HepG2 (cell line): ENCODE data around the gene ANAPC16. TPM values are rescaled to one million over a fixed set of nuclear protein-coding genes. Genes with fewer than 3 reads are reported as not detected.

Source experiments
- ARID2 ChIP-seq: sonication (generic); formaldehyde crosslinking; IDR thresholded peaks from 2 replicates; pipeline ENCODE4 v1.8.1; 2022; ENCODE audit warnings: mild to moderate bottlenecking, missing genetic modification reagents, borderline replicate concordance
- HOXD1 ChIP-seq: sonication (generic); formaldehyde crosslinking; IDR thresholded peaks from 2 replicates; pipeline ENCODE4 v1.5.0; 2020; ENCODE audit warnings: missing genetic modification reagents
- MIXL1 ChIP-seq: IDR thresholded peaks from 2 replicates; pipeline ENCODE4 v1.6.1; 2016
- POLR2G ChIP-seq: fragments of 200-400 bp; formaldehyde crosslinking; IDR thresholded peaks from 2 replicates; pipeline ENCODE4 v1.6.1; 2018; ENCODE audit warnings: mild to moderate bottlenecking, low read depth, low read length, moderate library complexity
- REXO4 ChIP-seq: sonication (generic); formaldehyde crosslinking; IDR thresholded peaks from 2 replicates; pipeline ENCODE4 v1.8.0; 2022; ENCODE audit warnings: missing genetic modification reagents, mild to moderate bottlenecking, borderline replicate concordance
- SMAD3 ChIP-seq: sonication (generic); formaldehyde crosslinking; IDR thresholded peaks from 2 replicates; pipeline ENCODE4 v1.4.0; 2020; ENCODE audit warnings: missing genetic modification reagents
- ZBTB7A ChIP-seq: sonication (generic); formaldehyde crosslinking; IDR thresholded peaks from 2 replicates; pipeline ENCODE4 v1.8.0; 2022; ENCODE audit warnings: mild to moderate bottlenecking, missing genetic modification reagents
- ZNF121 ChIP-seq: sonication (generic); formaldehyde crosslinking; IDR thresholded peaks from 2 replicates; pipeline ENCODE4 v1.5.0; 2020; ENCODE audit warnings: mild to moderate bottlenecking, missing genetic modification reagents
- ZNF205 ChIP-seq: IDR thresholded peaks from 2 replicates; pipeline ENCODE4 v1.6.1; 2018; ENCODE audit warnings: missing biosample characterization, missing genetic modification reagents
- ZNF781 ChIP-seq: sonication (generic); formaldehyde crosslinking; IDR thresholded peaks from 2 replicates; pipeline ENCODE4 v1.5.1; 2020; ENCODE audit warnings: borderline replicate concordance, mild to moderate bottlenecking, missing genetic modification reagents; ENCODE audit errors: not compliant biosample characterization
- polyA plus RNA-seq, 8 experiments: library from polyadenylated mRNA; depleted of rRNA in 3 of 8; stranded (reverse) in 7 of 8; unstranded in 1 of 8; fragments of >200 nt; fragmentation: Illumina TruSeq in 4 of 8; extraction: Trizol in 4 of 8; gene quantifications; 2 replicates each; pipeline versions ENCODE4 v1.2.1 to v1.2.3, GENCODE V29; 2011 to 2016; ENCODE audit warnings: low read depth in 4 of 8, missing spikeins in 1 of 8, mixed read lengths in 1 of 8; ENCODE audit not compliant: insufficient read depth in 1 of 8
- total RNA-seq, 5 experiments: library from RNA; depleted of rRNA; stranded (reverse); fragments of >200 nt; fragmentation: Illumina TruSeq; extraction: Trizol; gene quantifications; 2 replicates each; pipeline ENCODE4 v1.2.3, GENCODE V29; 2016; ENCODE audit warnings: low read depth in 1 of 5
- TF ChIP-seq, protein P1 (sequence below): sonication (generic); formaldehyde crosslinking; IDR thresholded peaks from 2 replicates; pipeline ENCODE4 v1.4.0; 2020; ENCODE audit warnings: mild to moderate bottlenecking, missing genetic modification reagents
- TF ChIP-seq, protein P2 (sequence below): sonication (generic); formaldehyde crosslinking; IDR thresholded peaks from 2 replicates; pipeline ENCODE4 v1.4.0; 2020; ENCODE audit warnings: low read depth, mild to moderate bottlenecking, missing genetic modification reagents
- TF ChIP-seq, protein P3 (sequence below): sonication (generic); formaldehyde crosslinking; IDR thresholded peaks from 2 replicates; pipeline ENCODE4 v1.5.0; 2020; ENCODE audit warnings: mild to moderate bottlenecking, missing genetic modification reagents
- TF ChIP-seq, protein P4 (sequence below): sonication (generic); formaldehyde crosslinking; IDR thresholded peaks from 2 replicates; pipeline ENCODE4 v1.5.1; 2020; ENCODE audit warnings: mild to moderate bottlenecking, moderate library complexity, missing genetic modification reagents
- TF ChIP-seq, protein P5 (sequence below): sonication (generic); formaldehyde crosslinking; IDR thresholded peaks from 2 replicates; pipeline ENCODE4 v1.4.0; 2020; ENCODE audit warnings: missing genetic modification reagents, borderline replicate concordance
- TF ChIP-seq, protein P6 (sequence below): sonication (generic); formaldehyde crosslinking; IDR thresholded peaks from 2 replicates; pipeline ENCODE4 v1.8.0; 2022; ENCODE audit warnings: missing genetic modification reagents, low read depth, mild to moderate bottlenecking, borderline replicate concordance

ANAPC16 gene
- total and polyA plus RNA-seq, 2 of the 13 experiments (the other 11 are each of a cell fraction or from before 2014, with no cell fraction given), result 74.8 to 89.4 TPM

GRCh38 chr10:72274213-72274729 lies 58.5 kb downstream of the ANAPC16 start (continued):
- TF ChIP-seq ZNF121 (CRISPR knock-in tag), result 0 out of 2 replicates have a peak, but pooled peaks have one; percentile 4
- 0 out of 2 replicates have a peak, but pooled peaks have one; percentile 34 for TF ChIP-seq REXO4 (CRISPR knock-in tag)
- TF ChIP-seq HOXD1 (CRISPR knock-in tag), result peak; percentile 16; the same call in 1 of the 2 replicates
- TF ChIP-seq, protein P1, sequence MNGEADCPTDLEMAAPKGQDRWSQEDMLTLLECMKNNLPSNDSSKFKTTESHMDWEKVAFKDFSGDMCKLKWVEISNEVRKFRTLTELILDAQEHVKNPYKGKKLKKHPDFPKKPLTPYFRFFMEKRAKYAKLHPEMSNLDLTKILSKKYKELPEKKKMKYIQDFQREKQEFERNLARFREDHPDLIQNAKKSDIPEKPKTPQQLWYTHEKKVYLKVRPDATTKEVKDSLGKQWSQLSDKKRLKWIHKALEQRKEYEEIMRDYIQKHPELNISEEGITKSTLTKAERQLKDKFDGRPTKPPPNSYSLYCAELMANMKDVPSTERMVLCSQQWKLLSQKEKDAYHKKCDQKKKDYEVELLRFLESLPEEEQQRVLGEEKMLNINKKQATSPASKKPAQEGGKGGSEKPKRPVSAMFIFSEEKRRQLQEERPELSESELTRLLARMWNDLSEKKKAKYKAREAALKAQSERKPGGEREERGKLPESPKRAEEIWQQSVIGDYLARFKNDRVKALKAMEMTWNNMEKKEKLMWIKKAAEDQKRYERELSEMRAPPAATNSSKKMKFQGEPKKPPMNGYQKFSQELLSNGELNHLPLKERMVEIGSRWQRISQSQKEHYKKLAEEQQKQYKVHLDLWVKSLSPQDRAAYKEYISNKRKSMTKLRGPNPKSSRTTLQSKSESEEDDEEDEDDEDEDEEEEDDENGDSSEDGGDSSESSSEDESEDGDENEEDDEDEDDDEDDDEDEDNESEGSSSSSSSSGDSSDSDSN (CRISPR knock-in tag), result peak; percentile 74
- TF ChIP-seq, protein P2, sequence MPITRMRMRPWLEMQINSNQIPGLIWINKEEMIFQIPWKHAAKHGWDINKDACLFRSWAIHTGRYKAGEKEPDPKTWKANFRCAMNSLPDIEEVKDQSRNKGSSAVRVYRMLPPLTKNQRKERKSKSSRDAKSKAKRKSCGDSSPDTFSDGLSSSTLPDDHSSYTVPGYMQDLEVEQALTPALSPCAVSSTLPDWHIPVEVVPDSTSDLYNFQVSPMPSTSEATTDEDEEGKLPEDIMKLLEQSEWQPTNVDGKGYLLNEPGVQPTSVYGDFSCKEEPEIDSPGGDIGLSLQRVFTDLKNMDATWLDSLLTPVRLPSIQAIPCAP (CRISPR knock-in tag), result 0 out of 2 replicates have a peak, but pooled peaks have one; percentile 82
- TF ChIP-seq MIXL1 (CRISPR knock-in tag), result peak; percentile 6; the same call in 1 of the 2 replicates
- peak; percentile 72 for TF ChIP-seq POLR2G
- TF ChIP-seq ARID2, result 0 out of 2 replicates have a peak, but pooled peaks have one; percentile 18
- TF ChIP-seq ZNF205 (CRISPR knock-in tag), result 0 out of 2 replicates have a peak, but pooled peaks have one; percentile 4
- TF ChIP-seq, protein P3, sequence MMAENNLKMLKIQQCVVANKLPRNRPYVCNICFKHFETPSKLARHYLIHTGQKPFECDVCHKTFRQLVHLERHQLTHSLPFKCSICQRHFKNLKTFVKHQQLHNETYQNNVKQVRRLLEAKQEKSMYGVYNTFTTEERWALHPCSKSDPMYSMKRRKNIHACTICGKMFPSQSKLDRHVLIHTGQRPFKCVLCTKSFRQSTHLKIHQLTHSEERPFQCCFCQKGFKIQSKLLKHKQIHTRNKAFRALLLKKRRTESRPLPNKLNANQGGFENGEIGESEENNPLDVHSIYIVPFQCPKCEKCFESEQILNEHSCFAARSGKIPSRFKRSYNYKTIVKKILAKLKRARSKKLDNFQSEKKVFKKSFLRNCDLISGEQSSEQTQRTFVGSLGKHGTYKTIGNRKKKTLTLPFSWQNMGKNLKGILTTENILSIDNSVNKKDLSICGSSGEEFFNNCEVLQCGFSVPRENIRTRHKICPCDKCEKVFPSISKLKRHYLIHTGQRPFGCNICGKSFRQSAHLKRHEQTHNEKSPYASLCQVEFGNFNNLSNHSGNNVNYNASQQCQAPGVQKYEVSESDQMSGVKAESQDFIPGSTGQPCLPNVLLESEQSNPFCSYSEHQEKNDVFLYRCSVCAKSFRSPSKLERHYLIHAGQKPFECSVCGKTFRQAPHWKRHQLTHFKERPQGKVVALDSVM (CRISPR knock-in tag), result no peak
- peak; percentile 65 for TF ChIP-seq ZNF781 (CRISPR knock-in tag)
- TF ChIP-seq SMAD3 (CRISPR knock-in tag), result 0 out of 2 replicates have a peak, but pooled peaks have one; percentile 1
- TF ChIP-seq ZBTB7A (CRISPR knock-in tag), result no peak
- TF ChIP-seq, protein P4, sequence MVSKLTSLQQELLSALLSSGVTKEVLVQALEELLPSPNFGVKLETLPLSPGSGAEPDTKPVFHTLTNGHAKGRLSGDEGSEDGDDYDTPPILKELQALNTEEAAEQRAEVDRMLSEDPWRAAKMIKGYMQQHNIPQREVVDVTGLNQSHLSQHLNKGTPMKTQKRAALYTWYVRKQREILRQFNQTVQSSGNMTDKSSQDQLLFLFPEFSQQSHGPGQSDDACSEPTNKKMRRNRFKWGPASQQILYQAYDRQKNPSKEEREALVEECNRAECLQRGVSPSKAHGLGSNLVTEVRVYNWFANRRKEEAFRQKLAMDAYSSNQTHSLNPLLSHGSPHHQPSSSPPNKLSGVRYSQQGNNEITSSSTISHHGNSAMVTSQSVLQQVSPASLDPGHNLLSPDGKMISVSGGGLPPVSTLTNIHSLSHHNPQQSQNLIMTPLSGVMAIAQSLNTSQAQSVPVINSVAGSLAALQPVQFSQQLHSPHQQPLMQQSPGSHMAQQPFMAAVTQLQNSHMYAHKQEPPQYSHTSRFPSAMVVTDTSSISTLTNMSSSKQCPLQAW (CRISPR knock-in tag), result 0 out of 2 replicates have a peak, but pooled peaks have one; percentile 33
- TF ChIP-seq, protein P5, sequence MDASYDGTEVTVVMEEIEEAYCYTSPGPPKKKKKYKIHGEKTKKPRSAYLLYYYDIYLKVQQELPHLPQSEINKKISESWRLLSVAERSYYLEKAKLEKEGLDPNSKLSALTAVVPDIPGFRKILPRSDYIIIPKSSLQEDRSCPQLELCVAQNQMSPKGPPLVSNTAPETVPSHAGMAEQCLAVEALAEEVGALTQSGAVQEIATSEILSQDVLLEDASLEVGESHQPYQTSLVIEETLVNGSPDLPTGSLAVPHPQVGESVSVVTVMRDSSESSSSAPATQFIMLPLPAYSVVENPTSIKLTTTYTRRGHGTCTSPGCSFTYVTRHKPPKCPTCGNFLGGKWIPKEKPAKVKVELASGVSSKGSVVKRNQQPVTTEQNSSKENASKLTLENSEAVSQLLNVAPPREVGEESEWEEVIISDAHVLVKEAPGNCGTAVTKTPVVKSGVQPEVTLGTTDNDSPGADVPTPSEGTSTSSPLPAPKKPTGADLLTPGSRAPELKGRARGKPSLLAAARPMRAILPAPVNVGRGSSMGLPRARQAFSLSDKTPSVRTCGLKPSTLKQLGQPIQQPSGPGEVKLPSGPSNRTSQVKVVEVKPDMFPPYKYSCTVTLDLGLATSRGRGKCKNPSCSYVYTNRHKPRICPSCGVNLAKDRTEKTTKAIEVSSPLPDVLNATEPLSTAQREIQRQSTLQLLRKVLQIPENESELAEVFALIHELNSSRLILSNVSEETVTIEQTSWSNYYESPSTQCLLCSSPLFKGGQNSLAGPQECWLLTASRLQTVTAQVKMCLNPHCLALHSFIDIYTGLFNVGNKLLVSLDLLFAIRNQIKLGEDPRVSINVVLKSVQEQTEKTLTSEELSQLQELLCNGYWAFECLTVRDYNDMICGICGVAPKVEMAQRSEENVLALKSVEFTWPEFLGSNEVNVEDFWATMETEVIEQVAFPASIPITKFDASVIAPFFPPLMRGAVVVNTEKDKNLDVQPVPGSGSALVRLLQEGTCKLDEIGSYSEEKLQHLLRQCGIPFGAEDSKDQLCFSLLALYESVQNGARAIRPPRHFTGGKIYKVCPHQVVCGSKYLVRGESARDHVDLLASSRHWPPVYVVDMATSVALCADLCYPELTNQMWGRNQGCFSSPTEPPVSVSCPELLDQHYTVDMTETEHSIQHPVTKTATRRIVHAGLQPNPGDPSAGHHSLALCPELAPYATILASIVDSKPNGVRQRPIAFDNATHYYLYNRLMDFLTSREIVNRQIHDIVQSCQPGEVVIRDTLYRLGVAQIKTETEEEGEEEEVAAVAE (CRISPR knock-in tag), result no peak
- TF ChIP-seq, protein P6, sequence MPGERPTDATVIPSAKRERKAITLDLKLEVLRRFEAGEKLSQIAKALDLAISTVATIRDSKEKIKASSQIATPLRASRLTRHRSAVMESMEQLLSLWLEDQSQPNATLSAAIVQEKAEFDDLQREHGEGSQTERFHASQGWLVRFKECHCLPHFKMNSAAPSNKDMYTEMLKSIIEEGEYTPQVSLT (CRISPR knock-in tag), result 0 out of 2 replicates have a peak, but pooled peaks have one; percentile 3
